HG02870 (cell line): ENCODE data around the gene CENPO.
"Not testable (repeated sequence)": the region's sequence is repeated elsewhere in the genome, so short reads cannot be mapped to it uniquely, and the experiment has no call there.

Experiments used
- ATAC-seq: cut with Tn5 transposase; IDR thresholded peaks from one replicate; pipeline ENCODE4 v1.9.1; 2021; ENCODE audit warnings: mild to moderate bottlenecking, moderate library complexity; ENCODE audit not compliant: unreplicated experiment

Gene CENPO

DNA sequence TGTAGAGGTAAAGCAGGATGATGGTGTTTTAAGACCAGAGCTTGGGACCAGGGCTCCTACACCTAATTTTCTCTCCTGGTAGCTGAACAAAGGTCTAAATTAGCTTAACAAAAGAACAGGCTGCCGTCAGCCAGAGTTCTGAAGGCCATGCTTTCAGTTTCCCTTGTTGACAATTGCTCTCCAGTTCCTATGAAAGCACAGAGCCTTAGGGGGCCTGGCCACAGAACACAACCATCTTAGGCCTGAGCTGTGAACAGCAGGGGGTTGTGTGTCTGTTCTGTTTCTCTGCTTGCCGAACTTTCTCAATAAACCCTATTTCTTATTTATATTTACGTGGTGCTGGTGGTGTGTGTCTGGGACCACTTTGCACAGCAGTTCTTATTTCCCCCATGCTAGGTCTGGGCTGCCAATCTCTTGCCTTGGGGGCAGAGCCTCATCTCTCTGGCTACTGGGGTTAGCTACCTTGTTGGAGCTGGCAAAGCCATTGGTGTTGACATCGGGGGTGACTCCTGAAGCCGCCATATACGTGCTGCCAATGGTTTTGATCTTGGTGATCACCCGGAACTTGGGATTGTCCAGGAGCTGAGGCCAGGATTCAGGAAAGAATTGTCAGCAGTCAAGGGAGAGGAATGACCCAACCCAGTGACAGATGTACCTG, 29.0 kb downstream of the CENPO start:
- no peak for ATAC-seq

DNA sequence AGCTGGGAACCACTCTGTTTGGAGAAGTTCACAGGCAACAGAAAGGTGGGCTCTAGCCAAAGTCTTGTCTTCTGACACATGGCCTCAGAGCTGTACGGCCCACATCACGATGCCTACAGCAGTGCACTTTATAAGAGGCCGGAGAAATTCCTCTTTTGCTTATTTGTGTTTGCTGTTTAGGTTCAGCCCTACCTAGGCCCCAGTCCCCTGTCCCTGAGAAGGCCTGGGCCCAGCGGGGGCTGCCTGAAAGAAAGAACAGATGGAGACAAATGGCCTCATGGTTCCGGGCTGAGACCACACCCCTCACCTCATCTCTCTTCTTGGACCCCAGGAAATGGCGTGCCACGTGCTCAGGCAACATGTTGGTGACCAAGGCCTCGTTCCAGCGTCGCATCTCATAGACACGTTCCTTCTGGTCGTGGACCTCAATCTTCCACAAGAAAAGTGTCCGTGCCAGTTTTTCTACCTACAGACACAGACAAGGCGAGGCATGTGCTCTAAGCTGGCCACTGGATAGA, 30.9 kb downstream of the CENPO start:
- ATAC-seq = no peak

DNA sequence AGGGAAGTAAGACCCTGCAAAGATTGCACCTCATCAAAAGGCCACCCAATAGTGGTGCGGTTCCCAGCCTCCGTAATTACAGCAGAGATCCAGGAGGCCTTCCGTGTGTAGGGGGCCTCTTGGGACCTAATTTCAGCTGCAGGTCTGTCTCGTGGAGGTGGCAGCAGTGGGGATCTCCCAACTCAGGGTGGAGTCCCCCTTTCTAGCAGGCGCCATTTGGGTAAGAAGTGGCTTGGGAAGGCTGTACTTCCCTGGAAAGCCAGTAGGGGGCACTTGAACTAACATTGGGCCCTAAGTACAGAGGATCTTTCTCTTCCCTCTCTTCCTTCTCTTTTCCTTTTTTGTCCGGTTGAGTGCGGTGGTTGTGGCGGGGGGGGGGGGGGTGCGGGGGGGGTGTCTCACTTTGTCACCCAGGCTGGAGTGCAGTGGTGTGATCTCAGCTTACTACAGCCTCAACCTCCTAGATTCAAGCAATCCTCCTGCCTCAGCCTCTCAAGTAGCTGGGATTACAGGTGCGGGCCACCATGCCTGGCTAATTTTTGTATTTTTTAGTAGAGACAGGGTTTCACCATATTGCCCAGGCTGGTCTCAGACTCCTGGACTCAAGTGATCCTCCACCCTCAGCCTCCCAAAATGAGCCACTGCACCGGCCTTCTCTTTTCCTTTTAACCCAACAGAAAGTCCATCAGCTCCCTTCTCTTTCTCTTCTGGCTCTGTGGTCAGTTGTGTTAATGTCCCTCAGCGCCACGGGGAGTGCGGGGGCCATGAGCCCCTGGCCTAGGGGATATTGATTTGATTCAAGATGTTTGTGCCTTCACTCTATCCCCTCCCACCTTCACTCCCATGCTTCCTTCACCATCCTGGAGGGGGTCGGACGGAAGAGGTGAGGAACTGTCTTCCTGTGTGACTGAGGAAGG, 32.0 kb downstream of the CENPO start:
- no peak for ATAC-seq

DNA sequence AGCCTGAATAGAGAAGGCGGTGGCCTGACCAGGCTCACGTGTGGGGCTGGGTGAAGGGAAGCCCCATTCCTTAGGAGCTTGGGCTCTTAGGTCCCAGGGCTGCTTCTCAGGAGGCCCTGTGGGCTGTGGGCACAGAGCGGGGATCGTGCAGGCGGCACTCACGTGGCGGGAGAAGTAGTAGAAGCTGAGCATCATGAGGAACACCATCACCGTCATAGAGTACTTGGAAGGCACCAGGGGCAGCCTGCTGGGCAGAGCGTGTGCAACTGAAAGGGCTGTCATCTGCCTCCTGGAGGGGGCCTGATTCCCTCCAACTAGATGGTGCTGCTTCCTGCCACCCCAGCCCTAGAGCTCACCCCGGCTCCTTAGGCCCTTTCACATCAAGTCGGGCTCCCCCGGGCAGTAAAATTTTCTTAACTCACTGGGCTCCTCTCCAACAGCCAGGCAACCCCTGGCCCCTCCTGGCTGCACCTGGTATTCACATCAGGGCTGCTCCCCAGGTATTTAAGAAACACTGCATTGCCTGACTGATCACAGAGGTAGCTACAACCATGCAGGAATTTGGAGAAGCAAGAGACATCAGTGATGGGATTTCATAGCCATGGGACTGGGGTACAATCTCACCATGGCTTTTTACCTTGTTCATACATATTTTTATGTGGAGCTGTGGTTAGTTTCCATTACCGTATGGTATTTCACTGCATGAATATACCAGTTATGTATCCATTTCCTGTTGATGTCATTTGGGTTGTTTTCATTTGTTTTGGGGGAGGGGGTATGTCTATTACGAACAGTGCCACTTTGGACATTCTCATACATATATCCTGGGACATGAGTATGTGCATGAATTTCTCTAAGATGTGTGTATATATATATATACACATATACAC, 32.9 kb downstream of the CENPO start:
- no peak for ATAC-seq

DNA sequence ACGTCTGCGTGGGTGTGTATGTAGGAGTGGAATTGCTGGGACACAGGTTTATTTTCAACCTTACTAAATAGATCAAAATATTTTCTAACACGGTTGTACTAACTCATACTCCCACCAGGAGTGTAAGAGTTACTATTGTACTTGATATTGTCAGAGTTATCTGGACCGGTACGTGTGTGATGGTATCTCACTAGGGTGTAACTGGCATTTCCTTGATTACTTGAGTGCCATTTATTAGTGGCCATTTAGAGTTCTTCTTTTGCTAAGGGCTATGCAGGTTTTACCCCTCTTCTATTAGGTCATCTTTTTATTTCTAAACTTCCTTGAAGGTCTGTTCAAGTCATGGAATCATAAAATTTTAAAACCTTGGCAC, 33.5 kb downstream of the CENPO start:
- ATAC-seq = no peak

DNA sequence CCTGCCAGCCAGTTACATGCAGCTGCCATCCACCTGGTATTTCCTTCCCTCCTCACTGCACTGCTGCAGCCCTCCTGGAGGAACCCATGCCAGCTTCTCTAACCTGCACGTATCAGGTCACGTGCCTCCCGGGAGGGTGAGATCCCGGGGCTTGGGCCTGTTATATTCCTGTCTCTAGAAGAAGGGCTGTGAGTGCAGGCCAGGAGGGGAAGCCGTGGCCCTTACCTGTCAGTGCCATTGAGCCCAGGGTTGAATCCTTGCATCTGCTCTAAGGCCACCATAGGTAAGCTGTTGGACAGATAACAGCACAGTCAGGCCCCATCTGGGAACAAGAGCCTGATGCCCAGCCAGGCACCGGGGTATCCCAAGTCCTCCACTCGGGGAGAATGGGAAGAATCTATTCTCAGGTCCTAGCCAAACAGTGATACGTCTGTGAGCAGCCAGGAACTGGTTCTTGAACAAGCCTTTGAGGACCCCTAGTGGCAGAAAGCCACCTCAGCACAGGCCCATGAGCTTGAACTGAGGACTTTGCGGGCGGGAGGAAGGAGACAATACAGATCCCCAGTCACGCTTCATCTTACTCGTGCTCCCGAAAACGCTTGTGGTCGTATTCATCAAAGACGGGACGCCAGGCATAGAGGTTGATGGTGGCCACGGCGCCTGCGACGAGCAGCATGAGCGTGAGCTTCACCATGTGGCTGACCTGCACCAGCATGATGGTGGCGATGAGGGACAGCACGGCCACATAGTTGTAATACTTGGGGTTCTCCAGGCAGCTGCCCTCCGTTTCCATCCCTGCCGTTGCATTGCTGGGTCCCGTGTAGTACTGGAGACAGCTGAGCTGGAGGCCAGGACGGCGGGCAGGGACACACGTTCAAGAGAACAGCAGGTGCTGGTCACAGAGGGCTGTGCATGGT, 34.4 kb downstream of the CENPO start:
- ATAC-seq = peak; percentile 77

DNA sequence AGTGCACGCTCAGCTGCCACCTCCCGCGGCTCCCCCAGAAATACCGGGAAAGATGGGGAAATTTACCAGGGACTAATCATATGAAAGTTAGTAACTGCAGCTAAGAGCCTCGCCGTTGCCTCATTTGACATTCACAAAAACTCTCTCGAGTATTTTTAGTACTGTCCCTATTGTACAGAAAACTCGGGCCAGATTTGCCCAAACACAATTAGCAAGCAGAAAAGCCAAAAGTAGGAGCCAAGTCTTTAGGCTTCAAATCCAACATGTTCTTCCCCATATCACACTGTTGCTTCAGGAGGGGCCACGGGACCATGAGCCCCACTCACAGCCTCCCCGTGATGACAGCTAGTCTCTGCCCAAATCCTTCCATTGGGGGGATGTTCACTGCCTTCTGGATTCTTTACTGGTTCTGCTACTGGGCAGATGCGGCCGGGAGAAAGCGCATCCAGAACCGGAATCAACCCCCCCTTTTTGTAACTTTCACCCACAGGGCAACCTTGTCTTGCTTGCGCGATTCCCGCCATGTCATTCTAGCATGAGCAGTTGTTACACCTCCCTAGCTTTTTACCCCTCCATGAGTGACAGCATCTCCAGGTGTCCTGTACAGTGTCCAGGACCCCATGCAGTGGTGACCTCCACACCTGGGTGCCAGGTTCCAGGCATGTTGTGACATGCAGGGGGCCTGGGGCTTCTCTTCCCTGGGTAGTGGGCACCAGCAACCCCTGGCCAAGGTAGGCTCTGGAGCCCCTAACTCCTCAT, 35.2 kb downstream of the CENPO start:
- no peak for ATAC-seq

DNA sequence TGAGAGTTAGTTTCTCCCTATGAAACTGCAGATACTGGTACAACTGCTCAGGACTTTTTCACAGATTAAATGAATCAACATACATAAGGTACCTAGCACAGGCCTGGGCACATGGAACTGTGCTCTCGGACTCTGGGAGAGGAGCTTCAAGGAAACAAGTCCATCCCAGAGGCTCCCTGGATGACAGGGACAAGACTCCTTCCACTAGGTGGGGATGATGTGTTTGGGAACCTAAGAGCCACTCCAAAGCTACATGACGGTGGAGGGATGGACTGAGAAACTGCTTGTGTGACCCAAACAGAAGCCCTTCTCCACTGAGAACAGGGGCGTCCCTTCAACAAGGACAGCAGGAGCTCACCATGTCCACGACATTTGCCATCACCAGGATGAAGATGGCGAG, 37.1 kb downstream of the CENPO start:
- ATAC-seq = no peak

DNA sequence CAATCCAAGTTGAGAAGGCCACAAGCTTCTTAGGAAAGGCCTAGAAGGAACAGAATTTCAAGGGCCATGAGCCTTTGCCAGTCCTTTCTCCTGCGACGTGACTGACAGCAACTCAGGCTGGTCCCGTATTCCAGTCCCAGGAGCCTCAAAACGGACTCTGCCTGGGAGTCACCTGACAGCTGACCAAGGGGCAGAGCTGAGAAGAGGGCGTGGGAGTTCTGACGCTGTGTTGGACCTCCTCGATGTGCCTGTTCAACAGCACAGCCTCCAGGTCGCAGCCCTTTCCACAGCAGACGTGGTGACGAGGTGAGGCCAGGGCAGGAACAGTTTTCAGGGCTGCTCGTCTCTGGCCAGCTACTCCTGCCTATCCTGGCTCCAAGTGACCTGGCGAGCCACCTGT, 37.6 kb downstream of the CENPO start:
- ATAC-seq = no peak

DNA sequence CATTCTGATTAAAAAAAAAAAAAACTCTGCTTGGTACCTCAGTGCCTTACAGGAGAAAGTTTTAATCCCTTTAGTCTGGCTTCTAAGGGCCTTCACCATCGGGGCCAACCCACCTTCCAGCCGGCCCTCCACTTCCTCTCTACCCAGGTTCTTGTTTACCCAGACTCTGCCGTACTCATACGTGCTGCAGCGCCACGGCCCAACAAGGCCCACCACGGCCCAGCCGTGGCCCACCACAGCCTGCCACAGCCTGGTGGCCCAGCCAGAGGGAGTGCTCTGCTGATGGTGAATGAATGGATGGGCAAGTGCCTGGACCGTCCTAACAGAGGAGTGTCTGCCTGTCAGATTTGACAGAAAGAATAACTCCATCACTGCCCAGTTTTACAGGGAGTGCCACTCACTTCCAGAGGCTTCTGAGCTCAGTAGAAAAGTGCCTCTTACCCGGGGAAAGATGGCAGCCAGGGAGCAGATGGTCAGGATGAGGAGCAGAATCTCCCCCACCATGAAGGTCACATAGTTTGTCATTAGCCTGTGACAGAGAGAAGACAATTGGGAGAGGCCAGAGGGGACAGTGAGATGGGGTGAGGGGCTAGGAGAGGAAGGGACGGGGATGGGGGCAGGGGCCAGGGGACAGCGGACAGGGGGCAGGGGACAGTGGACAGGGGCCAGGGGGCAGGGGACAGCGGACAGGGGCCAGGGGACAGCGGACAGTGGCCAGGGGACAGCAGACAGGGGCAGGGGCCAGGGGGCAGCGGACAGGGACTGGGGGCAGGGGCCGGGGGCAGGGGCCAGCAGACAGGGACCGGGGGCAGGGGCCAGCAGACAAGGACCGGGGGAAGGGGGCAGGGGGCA, 38.2 kb downstream of the CENPO start:
- no peak for ATAC-seq

DNA sequence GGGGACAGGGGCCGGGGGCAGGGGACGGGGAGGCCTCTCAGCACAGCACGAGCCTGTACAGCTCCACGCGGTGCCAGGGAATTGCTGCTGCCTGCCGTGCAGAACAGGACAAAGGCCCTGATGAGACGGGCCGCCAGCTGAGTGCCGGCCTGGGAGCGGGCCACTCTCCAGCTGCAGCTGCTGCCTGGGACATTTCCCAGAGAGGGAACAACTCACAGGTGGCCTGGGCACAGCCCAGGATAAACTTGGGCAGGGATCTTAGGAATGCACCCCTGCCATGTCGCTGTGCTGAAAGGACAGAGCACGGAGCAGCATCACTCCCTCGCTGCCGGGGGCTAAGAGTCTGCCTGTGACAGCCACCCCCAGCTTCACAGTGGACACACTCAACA, 38.8 kb downstream of the CENPO start:
- no peak for ATAC-seq

DNA sequence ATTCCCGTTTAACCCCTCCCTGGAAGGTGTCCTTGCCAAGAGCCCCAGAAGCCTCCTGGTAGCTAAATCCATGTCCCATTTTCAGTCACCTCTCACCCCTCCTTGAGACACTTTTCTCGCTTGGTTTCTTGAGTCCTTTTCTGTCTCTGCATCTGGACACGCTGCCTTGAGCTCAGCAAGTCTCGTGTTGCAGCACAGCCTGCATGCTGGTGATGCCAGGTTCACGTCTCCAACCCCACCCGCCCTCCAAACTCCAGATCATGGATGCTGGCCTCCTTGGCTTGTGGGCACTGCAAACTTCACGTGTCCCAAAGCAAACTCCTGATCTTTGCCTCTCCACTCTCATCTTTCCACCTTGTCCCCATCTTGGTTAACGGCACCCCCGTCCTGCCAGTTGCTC, 39.3 kb downstream of the CENPO start:
- no peak for ATAC-seq

DNA sequence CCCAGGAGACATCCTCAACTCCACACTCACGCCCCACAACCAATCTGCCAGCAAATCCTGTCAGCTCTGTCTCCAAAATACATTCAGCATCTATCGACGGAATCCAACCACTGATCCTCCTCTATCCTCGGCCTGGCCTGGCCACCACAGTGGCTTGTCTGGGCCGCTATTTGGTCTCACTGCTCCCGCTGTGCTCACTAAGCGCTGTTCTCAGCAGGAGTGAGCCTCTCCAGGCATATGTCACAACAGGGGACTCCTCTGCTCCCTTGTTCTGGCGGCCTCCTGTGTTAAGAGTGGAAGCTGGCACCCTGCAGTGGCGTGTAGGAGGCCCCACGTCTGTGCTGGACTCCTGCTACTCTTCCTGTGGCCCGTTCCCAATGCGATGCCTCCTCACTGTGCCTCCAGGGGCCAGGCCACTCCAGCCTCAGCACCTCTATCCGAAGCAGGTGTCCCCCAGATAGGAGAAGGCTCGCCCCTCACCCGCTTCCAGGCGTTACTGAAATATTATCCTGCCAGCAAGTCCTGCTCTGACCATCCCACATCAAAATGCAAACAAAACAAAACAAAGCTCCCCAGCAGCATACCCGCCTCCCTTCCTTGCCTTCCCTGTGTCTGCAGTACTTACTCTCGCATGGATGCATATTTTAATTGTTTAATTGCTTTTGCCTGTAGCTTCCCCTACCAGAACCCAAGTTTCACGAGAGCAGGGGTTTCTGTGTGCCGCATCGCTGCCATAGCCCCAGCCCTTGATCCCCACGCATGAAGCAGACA, 39.9 kb downstream of the CENPO start:
- no peak for ATAC-seq

DNA sequence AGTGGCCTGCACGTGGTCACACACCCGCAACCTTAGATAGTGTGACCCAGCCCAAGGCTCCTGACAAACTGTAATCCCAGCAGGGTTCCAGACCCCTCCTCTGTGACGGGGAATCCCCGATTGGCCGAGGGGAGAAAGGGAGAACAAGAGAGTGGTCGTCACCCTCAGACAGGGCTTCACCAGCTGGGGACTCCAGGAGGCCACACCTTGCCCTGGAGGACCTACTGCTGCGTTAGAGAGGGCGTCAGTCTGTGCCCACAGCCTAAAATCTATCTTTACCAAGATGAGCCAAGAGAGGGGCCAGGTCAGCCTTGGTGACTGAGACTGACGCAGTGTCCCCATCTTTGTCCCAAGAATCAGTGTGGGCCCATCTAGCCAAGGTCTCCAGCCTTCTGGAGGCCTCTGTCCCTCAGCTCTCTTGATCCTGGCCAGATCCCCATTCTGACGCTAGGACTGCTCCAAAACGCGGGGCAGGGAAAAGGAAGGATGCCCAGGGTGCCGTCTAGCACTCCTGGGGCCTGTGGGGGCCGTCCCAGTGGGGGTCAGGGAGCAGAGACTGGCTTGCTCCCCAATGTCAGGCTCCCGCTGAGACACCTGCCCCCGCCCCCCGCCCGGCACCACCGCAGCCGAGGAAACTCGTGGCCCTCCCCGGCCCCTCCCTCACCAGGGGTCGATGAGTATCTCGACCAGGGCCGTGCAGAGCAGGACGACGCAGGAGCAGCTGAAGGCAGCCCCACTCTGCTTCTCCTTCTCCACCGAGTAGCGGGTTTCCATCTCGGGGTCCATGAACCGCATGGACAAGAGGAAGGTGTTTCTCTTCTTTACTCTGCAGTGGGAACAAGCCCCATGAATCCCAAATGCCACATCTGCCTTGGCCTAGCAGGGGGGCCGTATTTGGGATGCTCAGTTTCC, 40.9 kb downstream of the CENPO start:
- ATAC-seq = no peak

DNA sequence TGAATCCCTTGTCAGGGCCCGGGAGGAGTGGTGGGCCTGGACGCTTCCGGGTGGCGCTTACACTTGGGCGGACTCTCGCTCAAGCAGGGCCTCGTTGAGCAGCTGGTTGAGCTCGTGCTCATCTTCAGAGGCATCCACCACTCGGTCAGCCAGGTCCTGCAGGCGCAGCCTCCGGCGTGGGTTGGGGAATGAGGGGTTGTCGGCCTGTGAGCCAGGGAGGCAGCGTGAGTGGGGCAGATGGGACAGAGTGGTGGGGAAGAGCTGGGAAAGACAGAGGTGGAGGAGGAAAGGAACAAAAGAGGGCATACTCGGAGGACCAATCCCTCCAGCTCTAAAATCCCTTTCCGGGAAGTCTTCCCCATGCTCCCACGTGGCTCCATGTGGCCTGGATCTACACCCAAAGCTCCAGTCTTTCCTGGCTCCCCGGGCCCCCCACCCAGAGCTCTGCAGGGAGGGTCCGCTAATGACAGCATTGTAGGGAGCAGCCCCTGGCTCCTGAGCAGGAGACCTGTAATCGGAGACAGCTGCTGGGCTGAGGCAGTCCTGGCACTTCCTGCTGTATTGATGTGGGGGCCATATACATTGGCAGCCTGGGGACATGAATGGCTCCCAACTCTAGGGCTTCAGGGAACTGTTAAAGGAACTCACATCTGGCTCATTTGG, 41.6 kb downstream of the CENPO start:
- no peak for ATAC-seq

DNA sequence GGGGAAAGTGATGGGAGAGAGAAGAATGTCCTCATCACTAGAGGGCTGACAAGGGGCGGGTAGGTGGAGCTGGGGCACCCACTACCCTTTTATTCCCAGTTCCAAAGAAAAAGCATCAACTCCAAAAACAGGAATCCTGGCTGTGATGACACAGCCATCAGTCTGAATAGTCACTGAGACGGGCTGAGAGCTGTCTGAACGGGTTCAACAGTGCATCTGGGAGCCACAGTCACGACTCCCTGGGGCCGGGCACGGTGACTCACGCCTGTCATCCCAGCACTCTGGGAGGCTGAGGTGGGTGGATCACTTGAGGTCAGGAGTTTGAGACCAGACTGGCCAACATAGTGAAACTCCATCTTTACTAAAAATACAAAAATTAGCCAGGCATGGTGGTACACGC, 42.2 kb downstream of the CENPO start:
- not testable (repeated sequence) for ATAC-seq
